Measurements from ENCODE around the gene UNC5C.

Gene UNC5C

DNA sequence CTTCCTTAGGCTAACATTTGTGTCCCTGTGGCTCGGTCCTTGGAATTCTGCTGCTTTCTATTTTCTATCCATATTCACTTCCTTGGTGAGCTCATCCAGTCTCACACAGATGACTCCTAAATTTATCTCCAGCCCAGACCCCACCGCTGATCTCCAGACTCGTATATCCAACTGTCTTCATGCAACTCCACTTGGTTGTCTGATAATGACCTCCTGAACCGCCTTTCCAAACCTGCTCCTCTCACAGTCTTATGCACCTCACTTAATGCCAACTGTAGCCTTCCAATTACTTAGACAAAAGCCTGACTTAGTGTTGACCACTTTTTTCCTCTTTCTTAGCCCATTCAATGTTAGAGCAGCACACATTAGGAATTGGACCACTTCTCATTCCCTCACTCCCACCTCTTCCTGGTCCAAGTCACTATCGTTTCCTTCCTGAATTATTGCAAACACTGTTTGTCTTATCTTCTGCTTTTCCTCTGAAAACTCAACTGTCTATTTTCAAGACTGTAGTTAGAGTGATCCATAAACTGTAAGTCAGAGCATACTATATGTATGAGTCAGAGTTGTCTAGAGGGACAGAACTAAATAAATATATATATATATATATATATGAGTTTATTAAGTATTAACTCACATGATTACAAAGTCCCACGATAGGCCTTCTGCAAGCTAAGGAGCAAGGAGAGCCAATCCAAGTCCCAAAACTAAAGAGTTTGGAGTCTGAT, 292.5 kb downstream of the UNC5C start:
- Histone ChIP-seq H3K9me3 (ENCODE audit: severe bottlenecking) (no peaks in the 10 kb centered on the region), H3K27ac (ENCODE audit: poor library complexity, severe bottlenecking) (no peak overlapping the region), H3K27me3 (ENCODE audit: insufficient read depth, poor library complexity, severe bottlenecking) (no peaks in the 10 kb centered on the region), H3K36me3 (ENCODE audit: low read depth) (no peaks in the 10 kb centered on the region), H3K4me1 (ENCODE audit: insufficient read depth, poor library complexity, severe bottlenecking) (peaks cover 3% of the 10 kb centered on the region), H3K4me3 (ENCODE audit: severe bottlenecking) (no peak overlapping the region)
- no peak for DNase-seq (ENCODE audit: low spot score)
- ATAC-seq (ENCODE audit: low read depth), result no peak
- TF ChIP-seq, protein P1, sequence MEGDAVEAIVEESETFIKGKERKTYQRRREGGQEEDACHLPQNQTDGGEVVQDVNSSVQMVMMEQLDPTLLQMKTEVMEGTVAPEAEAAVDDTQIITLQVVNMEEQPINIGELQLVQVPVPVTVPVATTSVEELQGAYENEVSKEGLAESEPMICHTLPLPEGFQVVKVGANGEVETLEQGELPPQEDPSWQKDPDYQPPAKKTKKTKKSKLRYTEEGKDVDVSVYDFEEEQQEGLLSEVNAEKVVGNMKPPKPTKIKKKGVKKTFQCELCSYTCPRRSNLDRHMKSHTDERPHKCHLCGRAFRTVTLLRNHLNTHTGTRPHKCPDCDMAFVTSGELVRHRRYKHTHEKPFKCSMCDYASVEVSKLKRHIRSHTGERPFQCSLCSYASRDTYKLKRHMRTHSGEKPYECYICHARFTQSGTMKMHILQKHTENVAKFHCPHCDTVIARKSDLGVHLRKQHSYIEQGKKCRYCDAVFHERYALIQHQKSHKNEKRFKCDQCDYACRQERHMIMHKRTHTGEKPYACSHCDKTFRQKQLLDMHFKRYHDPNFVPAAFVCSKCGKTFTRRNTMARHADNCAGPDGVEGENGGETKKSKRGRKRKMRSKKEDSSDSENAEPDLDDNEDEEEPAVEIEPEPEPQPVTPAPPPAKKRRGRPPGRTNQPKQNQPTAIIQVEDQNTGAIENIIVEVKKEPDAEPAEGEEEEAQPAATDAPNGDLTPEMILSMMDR (IDR thresholded peaks at IDR 0.05; ENCODE audit: poor library complexity, severe bottlenecking), result no peak

DNA sequence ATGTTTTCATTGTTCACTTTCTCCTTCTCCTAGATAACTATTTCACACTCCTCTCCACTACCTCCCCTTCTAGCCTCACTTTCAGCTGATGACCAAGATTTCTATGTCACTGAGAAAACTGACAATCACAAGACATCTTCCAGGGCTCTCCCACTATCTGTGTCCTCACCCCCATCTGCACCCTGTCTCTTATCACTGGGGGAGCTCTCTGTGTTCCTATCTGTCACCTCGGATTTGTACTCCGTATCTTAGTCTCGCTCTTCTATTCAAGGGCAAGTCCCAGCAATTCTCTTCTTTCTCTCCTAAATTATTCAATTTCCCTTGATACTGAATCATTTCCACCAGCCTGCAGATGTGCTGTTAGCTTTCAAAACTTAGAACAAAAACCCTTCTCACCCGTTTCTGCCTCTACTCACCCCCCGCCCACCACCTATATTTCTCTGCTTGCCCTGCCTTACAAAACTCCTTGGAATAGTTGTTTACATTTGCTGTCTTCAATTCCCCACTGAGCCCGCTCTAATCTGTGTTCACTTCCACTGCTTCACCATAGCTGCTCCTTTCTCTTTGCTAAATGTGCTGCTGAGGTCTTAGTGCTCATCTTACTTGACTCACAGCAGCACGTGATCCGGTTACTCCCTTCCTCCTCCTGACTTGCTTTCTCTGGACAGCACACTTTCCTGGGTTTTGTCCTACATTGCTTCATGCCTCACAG, 293.2 kb downstream of the UNC5C start:
- no peak overlapping the region for H3K4me3 ChIP-seq (ENCODE audit: severe bottlenecking)
- ATAC-seq (ENCODE audit: low read depth), result peak; percentile 61; the same call in 1 of the 3 replicates
- H3K36me3 ChIP-seq (ENCODE audit: low read depth), result no peaks in the 10 kb centered on the region
- TF ChIP-seq, protein P1 (IDR thresholded peaks at IDR 0.05; ENCODE audit: poor library complexity, severe bottlenecking), result no peak
- no peak overlapping the region for H3K27ac ChIP-seq (ENCODE audit: poor library complexity, severe bottlenecking)
- peaks cover 3% of the 10 kb centered on the region for H3K4me1 ChIP-seq (ENCODE audit: insufficient read depth, poor library complexity, severe bottlenecking)
- no peak for DNase-seq (ENCODE audit: low spot score)
- H3K9me3 ChIP-seq (ENCODE audit: severe bottlenecking), result no peaks in the 10 kb centered on the region
- no peaks in the 10 kb centered on the region for H3K27me3 ChIP-seq (ENCODE audit: insufficient read depth, poor library complexity, severe bottlenecking)

DNA sequence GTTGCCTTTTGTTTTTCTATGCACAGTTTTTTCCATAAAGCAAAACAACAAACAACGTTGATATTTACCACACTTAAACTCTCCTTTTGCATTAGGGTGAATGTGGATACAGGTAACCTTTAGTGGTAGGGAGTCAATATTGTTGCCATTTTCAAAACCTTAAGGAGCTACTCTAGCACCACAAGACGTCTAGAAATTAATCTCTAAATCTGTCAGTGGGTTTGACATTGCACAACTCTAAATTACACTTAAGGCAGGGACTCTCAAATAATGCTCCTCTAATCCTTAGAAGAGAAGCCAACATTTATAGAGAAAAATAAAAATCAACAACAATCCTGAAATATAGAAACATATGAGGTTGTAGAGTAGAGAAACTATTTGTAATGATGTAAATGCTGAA, 297.2 kb downstream of the UNC5C start:
- no peak overlapping the region for H3K4me3 ChIP-seq (ENCODE audit: severe bottlenecking)

DNA sequence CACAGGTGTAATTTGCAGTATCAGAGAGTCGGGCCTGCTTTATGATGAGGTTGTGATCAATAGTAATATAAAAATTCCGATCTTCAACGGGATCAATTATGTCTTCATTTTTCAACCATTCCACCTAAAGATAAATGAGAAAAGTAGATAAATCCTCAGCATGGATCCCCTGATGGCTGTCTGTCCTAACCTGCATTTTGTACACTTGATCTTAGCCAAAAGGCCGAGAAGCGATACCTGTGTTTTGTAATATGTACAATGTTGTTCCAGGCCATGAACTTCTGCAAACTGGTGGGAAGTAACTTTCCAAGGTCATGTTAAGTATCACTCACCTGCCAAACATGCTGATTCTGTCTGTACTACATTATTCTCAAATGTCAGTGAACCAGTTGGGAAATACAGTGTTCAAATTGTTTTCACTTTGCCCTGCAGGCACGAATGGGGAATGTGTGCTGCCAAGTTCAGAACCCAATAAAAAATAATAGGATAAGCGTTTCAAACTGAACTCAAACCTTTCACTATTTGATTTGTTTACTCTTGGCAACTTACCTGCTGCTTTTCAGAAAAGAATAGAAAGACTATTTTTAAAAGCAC, 298.1 kb downstream of the UNC5C start:
- no peaks in the 10 kb centered on the region for H3K27me3 ChIP-seq (ENCODE audit: insufficient read depth, poor library complexity, severe bottlenecking)
- TF ChIP-seq, protein P1 (IDR thresholded peaks at IDR 0.05; ENCODE audit: poor library complexity, severe bottlenecking), result no peak
- H3K27ac ChIP-seq (ENCODE audit: poor library complexity, severe bottlenecking), result no peak overlapping the region
- peak; percentile 90 for ATAC-seq (ENCODE audit: low read depth)
- H3K9me3 ChIP-seq (ENCODE audit: severe bottlenecking), result no peaks in the 10 kb centered on the region
- no peaks in the 10 kb centered on the region for H3K4me1 ChIP-seq (ENCODE audit: insufficient read depth, poor library complexity, severe bottlenecking)
- no peak overlapping the region for H3K4me3 ChIP-seq (ENCODE audit: severe bottlenecking)
- DNase-seq (ENCODE audit: low spot score), result no peak
- no peaks in the 10 kb centered on the region for H3K36me3 ChIP-seq (ENCODE audit: low read depth)

More for the DNA sequence above, 297.2 kb downstream of the UNC5C start:
- DNase-seq (ENCODE audit: low spot score), result no peak
- H3K27ac ChIP-seq (ENCODE audit: poor library complexity, severe bottlenecking), result no peak overlapping the region
- H3K27me3 ChIP-seq (ENCODE audit: insufficient read depth, poor library complexity, severe bottlenecking), result no peaks in the 10 kb centered on the region
- no peak for ATAC-seq (ENCODE audit: low read depth)
- H3K36me3 ChIP-seq (ENCODE audit: low read depth), result no peaks in the 10 kb centered on the region
- TF ChIP-seq, protein P1 (IDR thresholded peaks at IDR 0.05; ENCODE audit: poor library complexity, severe bottlenecking), result no peak
- peaks cover 3% of the 10 kb centered on the region for H3K4me1 ChIP-seq (ENCODE audit: insufficient read depth, poor library complexity, severe bottlenecking)
- H3K9me3 ChIP-seq (ENCODE audit: severe bottlenecking), result no peaks in the 10 kb centered on the region
